HCT116 (cell line): ENCODE data around the gene HYI. TPM values are rescaled to one million over a fixed set of nuclear protein-coding genes. Genes with fewer than 3 reads are reported as not detected.
A peak's percentile ranks its signal among the peaks of the same experiment; 100 is the strongest.

Experiments
- ATAC-seq: fragments of 200-7000 bp; cut with Tn5 transposase; 2 replicates; pipeline ENCODE4 v1.9.1; 2020; ENCODE audit warnings: mild to moderate bottlenecking, moderate library complexity
- BruUV-seq: library from RNA; stranded (reverse); fragments of 400-500 nt; replicated peaks from 2 replicates; lab custom pipeline; 2021; lab: Mats Ljungman, UMichigan
- CTCF ChIA-PET: fragments of 300-600 bp; sonication (Branson Sonifier 250); formaldehyde crosslinking; loops from one replicate; lab custom pipeline; 2021; ENCODE audit warnings: antibody characterized with exemption; lab: Charles Lee
- POLR2A ChIA-PET: fragments of 300-600, 350-600 bp; sonication (Branson Sonifier 250); formaldehyde crosslinking; loops from one replicate; lab custom pipeline; 2021; ENCODE audit warnings: antibody characterized with exemption; lab: Charles Lee
- RAD21 ChIA-PET, 2 experiments: fragments of 300-600 bp; sonication (Branson Sonifier 250); formaldehyde crosslinking; loops; one replicate each; lab custom pipeline; 2023; ENCODE audit warnings: low total read pairs in 2 of 2; ENCODE audit not compliant: uncharacterized antibody in 2 of 2, unreplicated experiment in 2 of 2, low non-redundant PET in 1 of 2; lab: Charles Lee
- DNase-seq: peaks from one replicate; pipeline ENCODE4 v3.0.0-alpha.2; 2010; ENCODE audit warnings: low read depth, low spot score
- H2AFZ ChIP-seq: fragments of 200-600 bp; shearing (Covaris generic), sonication (generic); 2 replicates; pipeline ENCODE4 v1.6.1; 2017; ENCODE audit warnings: low read depth, mixed run types, mixed read lengths, antibody characterized with exemption, low read length; ENCODE audit not compliant: poor library complexity, severe bottlenecking
- H3K27ac ChIP-seq: 2 replicates; pipeline ENCODE4 v1.5.1; 2012; ENCODE audit warnings: low read depth, low read length
- H3K27me3 ChIP-seq: fragments of 200-600 bp; sonication (generic); 2 replicates; pipeline ENCODE4 v1.6.1; 2016; ENCODE audit warnings: mixed run types, low read length, mixed read lengths; ENCODE audit not compliant: insufficient read depth
- H3K36me3 ChIP-seq, 2 experiments: fragments of 200-500 bp in 1 of 2; fragments of 200-600 bp in 1 of 2; sonication (Bioruptor generic) in 1 of 2; sonication (generic) in 1 of 2; 2 replicates each; pipeline versions ENCODE4 v1.5.1 to v1.6.1; 2014 to 2016; ENCODE audit warnings: low read length in 2 of 2, inconsistent platforms in 1 of 2, mixed read lengths in 1 of 2, mixed run types in 1 of 2; ENCODE audit not compliant: insufficient read depth in 2 of 2, control insufficient read depth in 1 of 2
- H3K4me1 ChIP-seq, 2 experiments: fragments of 200-600 bp in 1 of 2; sonication (generic) in 1 of 2; 2 replicates each; pipeline versions ENCODE4 v1.5.1 to v1.6.1; 2012 to 2017; ENCODE audit warnings: low read length in 2 of 2, inconsistent platforms in 1 of 2, mild to moderate bottlenecking in 1 of 2, mixed read lengths in 1 of 2, mixed run types in 1 of 2, moderate library complexity in 1 of 2; ENCODE audit not compliant: insufficient read depth in 2 of 2, control insufficient read depth in 1 of 2
- H3K4me2 ChIP-seq: fragments of 200-600 bp; sonication (generic); 2 replicates; pipeline ENCODE4 v1.6.1; 2017; ENCODE audit warnings: mixed run types, low read length, mixed read lengths
- H3K4me3 ChIP-seq, 2 experiments: fragments of 200-600 bp in 1 of 2; sonication (generic) in 1 of 2; replicated peaks in 1 of 2; 2 replicates each; pipeline ENCODE4 v1.5.1; 2011 to 2016; ENCODE audit warnings: low read length in 2 of 2, control low read depth in 1 of 2, low read depth in 1 of 2, mild to moderate bottlenecking in 1 of 2, mixed read lengths in 1 of 2, mixed run types in 1 of 2
- H3K79me2 ChIP-seq: fragments of 200-600 bp; sonication (generic); 2 replicates; pipeline ENCODE4 v1.6.1; 2017; ENCODE audit warnings: mild to moderate bottlenecking, mixed run types, low read length, moderate library complexity, mixed read lengths; ENCODE audit not compliant: insufficient read depth
- H3K9ac ChIP-seq: fragments of 200-600 bp; sonication (generic); 2 replicates; pipeline ENCODE4 v1.6.1; 2016; ENCODE audit warnings: low read length, mixed read lengths
- H3K9me2 ChIP-seq: fragments of 200-600 bp; sonication (generic), shearing (Covaris generic); 2 replicates; pipeline ENCODE4 v1.6.1; 2017; ENCODE audit warnings: mixed run types, mild to moderate bottlenecking, moderate library complexity; ENCODE audit not compliant: insufficient read depth
- H3K9me3 ChIP-seq, 2 experiments: fragments of 200-500 bp in 1 of 2; fragments of 200-600 bp in 1 of 2; sonication (Bioruptor generic) in 1 of 2; sonication (generic) in 1 of 2; 2 replicates each; pipeline ENCODE4 v1.6.1; 2014 to 2017; ENCODE audit warnings: low read length in 2 of 2, mixed read lengths in 2 of 2, inconsistent platforms in 1 of 2, low read depth in 1 of 2, mild to moderate bottlenecking in 1 of 2, mixed run types in 1 of 2, moderate library complexity in 1 of 2; ENCODE audit not compliant: control insufficient read depth in 1 of 2, insufficient read depth in 1 of 2
- H4K20me1 ChIP-seq: fragments of 200-600 bp; sonication (generic), shearing (Covaris generic); 2 replicates; pipeline ENCODE4 v1.6.1; 2017; ENCODE audit warnings: mixed run types, mild to moderate bottlenecking, moderate library complexity; ENCODE audit not compliant: insufficient read depth
- ATF3 ChIP-seq: IDR thresholded peaks from 2 replicates; pipeline ENCODE4 v1.6.1; 2012
- CEBPB ChIP-seq: IDR thresholded peaks from 2 replicates; pipeline ENCODE4 v1.6.1; 2012; ENCODE audit warnings: low read depth
- CTCF ChIP-seq, 3 experiments: fragments of 200-600 bp in 1 of 3; sonication (generic) in 1 of 3; IDR thresholded peaks in 2 of 3; conservative IDR thresholded peaks in 1 of 3; 2 replicates each; pipeline ENCODE4 v1.5.1; 2012 to 2017; ENCODE audit warnings: low read depth in 2 of 3, low read length in 2 of 3, antibody characterized with exemption in 1 of 3, borderline replicate concordance in 1 of 3, control low read depth in 1 of 3, mild to moderate bottlenecking in 1 of 3, mixed read lengths in 1 of 3, mixed run types in 1 of 3, moderate library complexity in 1 of 3; ENCODE audit not compliant: insufficient read depth in 1 of 3
- EGR1 ChIP-seq: IDR thresholded peaks from 2 replicates; pipeline ENCODE4 v1.6.1; 2012; ENCODE audit warnings: low read depth
- ELF1 ChIP-seq: IDR thresholded peaks from 2 replicates; pipeline ENCODE4 v1.6.1; 2012; ENCODE audit warnings: low read depth, borderline replicate concordance
- EZH2phosphoT487 ChIP-seq: fragments of 200-600 bp; IDR thresholded peaks from 2 replicates; pipeline ENCODE4 v1.6.1; 2018; ENCODE audit warnings: antibody characterized with exemption, borderline replicate concordance
- FOSL1 ChIP-seq: IDR thresholded peaks from 2 replicates; pipeline ENCODE4 v1.6.1; 2012; ENCODE audit warnings: low read depth
- MAX ChIP-seq: IDR thresholded peaks from 2 replicates; pipeline ENCODE4 v1.6.1; 2012
- POLR2A ChIP-seq: IDR thresholded peaks from 2 replicates; pipeline ENCODE4 v1.7.0; 2011; ENCODE audit warnings: borderline replicate concordance; ENCODE audit not compliant: insufficient read depth, insufficient read length; ENCODE audit errors: extremely low read depth
- POLR2AphosphoS5 ChIP-seq: IDR thresholded peaks from 2 replicates; pipeline ENCODE4 v1.6.1; 2011; ENCODE audit warnings: mild to moderate bottlenecking, low read depth, low read length, moderate library complexity
- RAD21 ChIP-seq: IDR thresholded peaks from 2 replicates; pipeline ENCODE4 v1.6.1; 2012; ENCODE audit warnings: low read depth, mild to moderate bottlenecking
- REST ChIP-seq: IDR thresholded peaks from 2 replicates; pipeline ENCODE4 v1.6.1; 2012; ENCODE audit warnings: low read depth
- SRF ChIP-seq: IDR thresholded peaks from 2 replicates; pipeline ENCODE4 v1.6.1; 2012; ENCODE audit warnings: low read depth
- YY1 ChIP-seq: IDR thresholded peaks from 2 replicates; pipeline ENCODE4 v1.6.1; 2011; ENCODE audit warnings: low read length, low read depth, moderate library complexity, mild to moderate bottlenecking; ENCODE audit not compliant: insufficient replicate concordance; ENCODE audit errors: extremely low read depth
- intact Hi-C: fragments of 100-400 bp; cut with micrococcal nuclease; formaldehyde crosslinking; loops from 2 replicates; pipeline ENCODE4 v1.10.0; 2022
- total RNA-seq: library from RNA; stranded (reverse); gene quantifications from one replicate; pipeline ENCODE4 v1.2.1, GENCODE V29; 2021; ENCODE audit not compliant: unreplicated experiment

HYI gene
- total RNA-seq, 1 experiment from 2014 or later, result 13.9 TPM

- TF ChIP-seq CTCF (IDR thresholded peaks at IDR 0.05 in 2 of 3, conservative IDR thresholded peaks at IDR 0.05 in 1 of 3; ENCODE audit: borderline replicate concordance in 1 of 3, insufficient read depth in 1 of 3, low read depth in 2 of 3, low read length in 2 of 3) (no peak), FOSL1 (no peak), MAX (no peak), SRF (no peak), ELF1 (no peak)
These were observed 25.7 kb upstream of the HYI start (continued) for GRCh38 chr1:43479414-43479813.

- H3K9me3 ChIP-seq, result no peaks in the 10 kb centered on the region
- no peaks in the 10 kb centered on the region for H3K79me2 ChIP-seq
- ATAC-seq, result no peak
- H2AFZ ChIP-seq, result peak overlapping the region; percentile 33
- intact Hi-C loops, result no loop called here
- peak overlapping the region; percentile 24 for H3K9ac ChIP-seq
- no peaks in the 10 kb centered on the region for H3K9me2 ChIP-seq
- no peaks in the 10 kb centered on the region for H4K20me1 ChIP-seq
- H3K27me3 ChIP-seq, result no peaks in the 10 kb centered on the region
- DNase-seq, result no peak
- no peak overlapping the region for H3K27ac ChIP-seq
- ChIA-PET POLR2A (no interaction called here), RAD21 (no interaction called here)
- H3K4me1 ChIP-seq, result peaks cover 23 to 56% of the 10 kb centered on the region in 2 experiments
- no peak overlapping the region for H3K4me3 ChIP-seq
- TF ChIP-seq CTCF (IDR thresholded peaks at IDR 0.05 in 2 of 3, conservative IDR thresholded peaks at IDR 0.05 in 1 of 3; ENCODE audit: borderline replicate concordance in 1 of 3, insufficient read depth in 1 of 3, low read depth in 2 of 3, low read length in 2 of 3) (no peak), POLR2A (no peak), SRF (no peak), YY1 (no peak), RAD21 (no peak), ATF3 (no peak), ELF1 (no peak), MAX (no peak), REST (no peak), EGR1 (no peak), EZH2phosphoT487 (no peak), POLR2AphosphoS5 (no peak), FOSL1 (no peak), CEBPB (no peak)
- TF ChIP-seq, all 23 proteins: peak for 0
- CTCF ChIA-PET, result no interaction called here
- no peaks in the 10 kb centered on the region for H3K36me3 ChIP-seq
- 0 out of 2 replicates have a peak overlapping the region, but pooled peaks have one; percentile 26 for H3K4me2 ChIP-seq
- no TSS peak for BruUV-seq
These were observed 24.0 kb upstream of the HYI start for GRCh38 chr1:43477716-43478115.
